Fibroblast of upper back skin (primary cell): ENCODE measurements around the gene MIF4GD.
A peak's percentile ranks its signal among the peaks of the same experiment; 100 is the strongest.
"Not testable (repeated sequence)": the region's sequence is repeated elsewhere in the genome, so short reads cannot be mapped to it uniquely, and the experiment has no call there.

ENCODE experiments used
- DNase-seq: peaks from one replicate; pipeline ENCODE4 v3.0.0-alpha.2; 2013

The MIF4GD gene

GRCh38 chr17:75270966-75271232 is at the start of gene MIF4GD:
MIF4GD (minus strand) TSS chr17:75271231; CDS start chr17:75270195, 1,036 bp downstream.
- no peak for DNase-seq

GRCh38 chr17:75319904-75320691 is 49.1 kb upstream of the MIF4GD start:
- DNase-seq = peak; percentile 92

GRCh38 chr17:75318615-75319222 is 47.7 kb upstream of the MIF4GD start:
- no peak for DNase-seq

GRCh38 chr17:75318211-75318610 is 47.2 kb upstream of the MIF4GD start:
- no peak for DNase-seq

- no peak for DNase-seq
Measured at GRCh38 chr17:75317671-75318070, 46.6 kb upstream of the MIF4GD start.

- no peak for DNase-seq
Measured at GRCh38 chr17:75316253-75316652, 45.2 kb upstream of the MIF4GD start.

GRCh38 chr17:75315541-75316243 is 44.7 kb upstream of the MIF4GD start:
- DNase-seq = no peak

- DNase-seq = peak; percentile 42
Measured at GRCh38 chr17:75313941-75314551, 43.0 kb upstream of the MIF4GD start.

- no peak for DNase-seq
Measured at GRCh38 chr17:75308732-75309629, 38.0 kb upstream of the MIF4GD start.

- no peak for DNase-seq
Measured at GRCh38 chr17:75307957-75308731, 37.1 kb upstream of the MIF4GD start.

- no peak for DNase-seq
Measured at GRCh38 chr17:75301502-75302206, 30.6 kb upstream of the MIF4GD start.

- DNase-seq = no peak
Measured at GRCh38 chr17:75301049-75301448, 30.0 kb upstream of the MIF4GD start.

- no peak for DNase-seq
Measured at GRCh38 chr17:75300280-75300679, 29.2 kb upstream of the MIF4GD start.

GRCh38 chr17:75295201-75296158 is 24.4 kb upstream of the MIF4GD start:
- no peak for DNase-seq

- DNase-seq = not testable (repeated sequence)
Measured at GRCh38 chr17:75292810-75293448, 21.9 kb upstream of the MIF4GD start.

GRCh38 chr17:75289832-75290337 is 18.9 kb upstream of the MIF4GD start:
- peak; percentile 43 for DNase-seq

- peak; percentile 98 for DNase-seq
Measured at GRCh38 chr17:75289115-75289831, 18.2 kb upstream of the MIF4GD start, which contains the start of gene SLC25A19. SLC25A19 (minus strand) TSS chr17:75289433; CDS start chr17:75286764, 2,669 bp downstream.

GRCh38 chr17:75288770-75289114 is 17.7 kb upstream of the MIF4GD start:
- DNase-seq = no peak
